GM23338 (cell line): ENCODE measurements around the gene MUC5B. TPM values are rescaled to one million over a fixed set of nuclear protein-coding genes. Genes with fewer than 3 reads are reported as not detected.

Experiments used
- ATAC-seq: fragments of 200-7000 bp; cut with Tn5 transposase; 3 replicates; pipeline ENCODE4 v1.9.1; 2020
- DNase-seq: peaks from one replicate; pipeline ENCODE4 v3.0.0-alpha.2; 2015; ENCODE audit warnings: low spot score
- H2AFZ ChIP-seq: fragments of 200-600 bp; sonication (generic); 2 replicates; pipeline ENCODE4 v1.8.0; 2016; ENCODE audit warnings: antibody characterized with exemption, mild to moderate bottlenecking, moderate library complexity
- H3F3A ChIP-seq: fragments of 200-600 bp; sonication (generic); replicated peaks from 2 replicates; pipeline ENCODE4 v1.8.0; 2017; ENCODE audit warnings: antibody characterized with exemption, mixed run types, low read depth
- H3K27ac ChIP-seq: fragments of 200-600 bp; sonication (generic); 2 replicates; pipeline ENCODE4 v1.6.1; 2016; ENCODE audit warnings: low read depth
- H3K27me3 ChIP-seq: fragments of 200-600 bp; sonication (generic); 2 replicates; pipeline ENCODE4 v1.8.0; 2016; ENCODE audit warnings: mild to moderate bottlenecking, mixed run types, moderate library complexity; ENCODE audit not compliant: insufficient read depth
- H3K36me3 ChIP-seq: fragments of 200-600 bp; sonication (generic); 2 replicates; pipeline ENCODE4 v1.8.0; 2016; ENCODE audit warnings: mild to moderate bottlenecking; ENCODE audit not compliant: insufficient read depth
- H3K4me1 ChIP-seq: fragments of 200-600 bp; sonication (generic); 2 replicates; pipeline ENCODE4 v1.8.0; 2016; ENCODE audit warnings: mild to moderate bottlenecking, moderate library complexity; ENCODE audit not compliant: insufficient read depth
- H3K4me2 ChIP-seq: fragments of 200-600 bp; sonication (generic); 2 replicates; pipeline ENCODE4 v1.7.1; 2017; ENCODE audit warnings: mixed run types
- H3K4me3 ChIP-seq: fragments of 200-600 bp; sonication (generic); 2 replicates; pipeline ENCODE4 v1.6.1; 2016; ENCODE audit warnings: mixed run types
- H3K79me2 ChIP-seq: fragments of 200-600 bp; sonication (generic); replicated peaks from 2 replicates; pipeline ENCODE4 v1.8.0; 2017; ENCODE audit warnings: mild to moderate bottlenecking; ENCODE audit not compliant: insufficient read depth
- H3K9me2 ChIP-seq: fragments of 200-600 bp; sonication (generic); 2 replicates; pipeline ENCODE4 v1.8.0; 2017; ENCODE audit not compliant: insufficient read depth
- H4K20me1 ChIP-seq: fragments of 200-600 bp; sonication (generic); replicated peaks from 2 replicates; pipeline ENCODE4 v1.8.0; 2017; ENCODE audit warnings: mild to moderate bottlenecking; ENCODE audit not compliant: insufficient read depth
- H3K27ac Mint-ChIP-seq: 2 replicates; pipeline ENCODE4 v1.8.0; 2020; ENCODE audit warnings: inconsistent platforms, mild to moderate bottlenecking, moderate library complexity, mixed read lengths
- H3K27me3 Mint-ChIP-seq: 3 replicates; pipeline ENCODE4 v1.8.0; 2022; ENCODE audit warnings: low read depth, mild to moderate bottlenecking, moderate library complexity, mixed read lengths, inconsistent platforms; ENCODE audit not compliant: insufficient read depth, poor library complexity
- H3K36me3 Mint-ChIP-seq: 3 replicates; pipeline ENCODE4 v1.8.0; 2021; ENCODE audit warnings: low read depth, mild to moderate bottlenecking, inconsistent platforms, moderate library complexity, mixed read lengths
- H3K4me1 Mint-ChIP-seq: 3 replicates; pipeline ENCODE4 v1.8.0; 2020; ENCODE audit warnings: mild to moderate bottlenecking, inconsistent platforms, mixed read lengths
- H3K4me3 Mint-ChIP-seq: 3 replicates; pipeline ENCODE4 v1.8.0; 2021; ENCODE audit warnings: moderate library complexity, mild to moderate bottlenecking, inconsistent platforms, mixed read lengths
- H3K9me3 Mint-ChIP-seq: 3 replicates; pipeline ENCODE4 v1.8.0; 2020; ENCODE audit warnings: moderate library complexity, mild to moderate bottlenecking, inconsistent platforms, mixed read lengths
- CREB1 ChIP-seq: fragments of 250-450 bp; sonication (Bioruptor Pico); IDR thresholded peaks from 2 replicates; pipeline ENCODE4 v1.5.0; 2020; ENCODE audit warnings: low read depth, mild to moderate bottlenecking, moderate library complexity
- EZH2 ChIP-seq: fragments of 200-600 bp; sonication (generic); IDR thresholded peaks from one replicate; pipeline ENCODE4 v1.8.0; 2017; ENCODE audit warnings: antibody characterized with exemption, mild to moderate bottlenecking, low read depth; ENCODE audit not compliant: unreplicated experiment
- EZH2phosphoT487 ChIP-seq: fragments of 200-600 bp; sonication (generic); IDR thresholded peaks from one replicate; pipeline ENCODE4 v1.8.1; 2018; ENCODE audit warnings: antibody characterized with exemption; ENCODE audit not compliant: unreplicated experiment
- JUNB ChIP-seq: IDR thresholded peaks from one replicate; pipeline ENCODE4 v1.6.1; 2016; ENCODE audit warnings: antibody characterized with exemption; ENCODE audit not compliant: unreplicated experiment
- NANOG ChIP-seq: IDR thresholded peaks from 2 replicates; pipeline ENCODE4 v1.6.1; 2016; ENCODE audit warnings: antibody characterized with exemption, borderline replicate concordance
- POLR2AphosphoS5 ChIP-seq: IDR thresholded peaks from 2 replicates; pipeline ENCODE4 v1.6.1; 2016; ENCODE audit warnings: antibody characterized with exemption, low read depth
- STAT1 ChIP-seq: IDR thresholded peaks from one replicate; pipeline ENCODE4 v1.6.1; 2016; ENCODE audit warnings: antibody characterized with exemption; ENCODE audit not compliant: unreplicated experiment
- ZNF114 ChIP-seq: fragments of 250-450 bp; sonication (Bioruptor Pico); IDR thresholded peaks from 2 replicates; pipeline ENCODE4 v1.5.0; 2020; ENCODE audit warnings: mild to moderate bottlenecking, moderate library complexity
- ZNF331 ChIP-seq: fragments of 250-450 bp; sonication (Bioruptor Pico); IDR thresholded peaks from 2 replicates; pipeline ENCODE4 v1.5.0; 2020; ENCODE audit warnings: low read depth, mild to moderate bottlenecking, moderate library complexity
- polyA plus RNA-seq: library from polyadenylated mRNA; unstranded; fragments of >200 nt; fragmentation: Nextera tagmentation; extraction: Ambion mirVana; gene quantifications from 2 replicates; pipeline ENCODE4 v1.2.1, GENCODE V29; 2016
- total RNA-seq: library from RNA; depleted of rRNA; stranded (reverse); fragments of >200 nt; shearing (Covaris generic); gene quantifications from 2 replicates; pipeline ENCODE4 v1.2.3, GENCODE V29; 2014
- TF ChIP-seq, protein P1 (sequence below): IDR thresholded peaks from 2 replicates; pipeline ENCODE4 v1.6.1; 2016; ENCODE audit warnings: antibody characterized with exemption
- TF ChIP-seq, protein P2 (sequence below), 2 experiments: fragments of 200-600 bp in 1 of 2; sonication (generic) in 1 of 2; conservative IDR thresholded peaks; 2 replicates each; pipeline versions ENCODE4 v1.5.1 to v1.6.1; 2016 to 2017; ENCODE audit warnings: antibody characterized with exemption in 2 of 2, low read depth in 2 of 2, mild to moderate bottlenecking in 2 of 2, moderate library complexity in 1 of 2
- TF ChIP-seq, protein P3 (sequence below): fragments of 250-450 bp; sonication (Bioruptor Pico); IDR thresholded peaks from 2 replicates; pipeline ENCODE4 v1.5.0; 2020; ENCODE audit warnings: mild to moderate bottlenecking, moderate library complexity
- TF ChIP-seq, protein P4 (sequence below): IDR thresholded peaks from one replicate; pipeline ENCODE4 v1.6.1; 2018; ENCODE audit warnings: antibody characterized with exemption; ENCODE audit not compliant: unreplicated experiment

The MUC5B gene
- total and polyA plus RNA-seq, 2 experiments from 2014 or later: 0.18 to 0.90 TPM

DNA sequence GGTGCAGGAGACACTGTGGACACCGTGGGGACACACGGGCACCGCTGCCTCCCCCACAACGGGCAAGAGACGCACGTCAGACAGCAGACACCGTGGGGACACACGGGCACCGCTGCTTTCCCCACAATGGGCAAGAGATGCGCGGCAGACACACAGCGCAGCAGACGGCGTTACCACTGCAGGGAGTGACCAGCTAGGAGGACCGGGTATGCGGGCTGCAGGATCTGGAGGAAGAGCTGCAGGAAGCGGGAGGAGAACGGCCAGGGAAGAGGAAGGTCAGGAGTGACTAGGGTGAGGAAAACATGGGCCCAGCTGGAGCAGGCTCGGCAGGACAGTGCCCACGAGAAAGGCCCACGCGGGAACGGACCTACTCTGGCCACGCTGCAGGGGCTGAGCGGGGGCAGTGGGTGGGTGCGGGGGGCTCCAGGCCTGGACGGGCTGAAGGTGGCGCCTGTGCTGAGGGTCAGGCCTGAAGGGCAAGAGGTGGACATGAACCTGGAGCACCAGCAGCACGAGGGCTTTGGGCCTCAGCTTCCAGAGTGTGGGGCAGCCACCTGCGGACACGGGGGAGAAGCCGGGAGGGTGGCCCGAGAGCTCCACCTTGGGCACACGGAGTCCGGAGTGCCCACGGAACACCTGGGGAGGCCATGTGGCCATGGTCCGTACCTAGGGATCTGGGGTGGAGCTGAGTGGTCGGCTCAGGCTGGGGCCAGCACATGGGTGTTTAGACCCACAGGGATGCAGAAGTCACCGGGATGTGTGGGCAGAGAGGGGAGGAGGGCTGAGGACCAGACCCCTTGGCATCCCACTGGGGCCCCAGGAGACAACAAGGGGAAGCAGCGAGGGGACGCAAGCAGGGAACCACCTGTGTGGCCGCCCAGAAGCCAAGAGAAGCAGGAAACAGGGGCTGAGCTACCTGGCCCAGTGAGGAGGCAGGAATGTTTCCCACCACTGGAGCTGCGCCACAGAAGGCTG, 70.1 kb downstream of the MUC5B start:
- H3K4me3 ChIP-seq: no peak overlapping the region
- H3K9me3 Mint-ChIP-seq: peaks cover 1% of the 10 kb centered on the region; the same call in 1 of the 3 replicates
- no peaks in the 10 kb centered on the region for H3K4me1 Mint-ChIP-seq
- H3K9me2 ChIP-seq: no peaks in the 10 kb centered on the region
- H3K27ac ChIP-seq: no peak overlapping the region
- H2AFZ ChIP-seq: no peak overlapping the region
- H3K4me3 Mint-ChIP-seq: no peak overlapping the region
- no peaks in the 10 kb centered on the region for H3K27me3 ChIP-seq
- H3K36me3 ChIP-seq: no peaks in the 10 kb centered on the region
- ATAC-seq: no peak
- H4K20me1 ChIP-seq: no peaks in the 10 kb centered on the region
- H3K4me2 ChIP-seq: no peak overlapping the region
- peaks cover 37% of the 10 kb centered on the region for H3K36me3 Mint-ChIP-seq
- H3F3A ChIP-seq: 0 out of 2 replicates have a peak, but pooled peaks cover 3% of the 10 kb centered on the region
- TF ChIP-seq JUNB: no peak
- no peak for TF ChIP-seq NANOG
- TF ChIP-seq, protein P1, sequence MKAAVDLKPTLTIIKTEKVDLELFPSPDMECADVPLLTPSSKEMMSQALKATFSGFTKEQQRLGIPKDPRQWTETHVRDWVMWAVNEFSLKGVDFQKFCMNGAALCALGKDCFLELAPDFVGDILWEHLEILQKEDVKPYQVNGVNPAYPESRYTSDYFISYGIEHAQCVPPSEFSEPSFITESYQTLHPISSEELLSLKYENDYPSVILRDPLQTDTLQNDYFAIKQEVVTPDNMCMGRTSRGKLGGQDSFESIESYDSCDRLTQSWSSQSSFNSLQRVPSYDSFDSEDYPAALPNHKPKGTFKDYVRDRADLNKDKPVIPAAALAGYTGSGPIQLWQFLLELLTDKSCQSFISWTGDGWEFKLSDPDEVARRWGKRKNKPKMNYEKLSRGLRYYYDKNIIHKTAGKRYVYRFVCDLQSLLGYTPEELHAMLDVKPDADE: no peak
- no peak for TF ChIP-seq ZNF331 (CRISPR knock-in tag)
- no peak for TF ChIP-seq CREB1 (CRISPR knock-in tag)
- TF ChIP-seq EZH2: no peak
- TF ChIP-seq, protein P2, sequence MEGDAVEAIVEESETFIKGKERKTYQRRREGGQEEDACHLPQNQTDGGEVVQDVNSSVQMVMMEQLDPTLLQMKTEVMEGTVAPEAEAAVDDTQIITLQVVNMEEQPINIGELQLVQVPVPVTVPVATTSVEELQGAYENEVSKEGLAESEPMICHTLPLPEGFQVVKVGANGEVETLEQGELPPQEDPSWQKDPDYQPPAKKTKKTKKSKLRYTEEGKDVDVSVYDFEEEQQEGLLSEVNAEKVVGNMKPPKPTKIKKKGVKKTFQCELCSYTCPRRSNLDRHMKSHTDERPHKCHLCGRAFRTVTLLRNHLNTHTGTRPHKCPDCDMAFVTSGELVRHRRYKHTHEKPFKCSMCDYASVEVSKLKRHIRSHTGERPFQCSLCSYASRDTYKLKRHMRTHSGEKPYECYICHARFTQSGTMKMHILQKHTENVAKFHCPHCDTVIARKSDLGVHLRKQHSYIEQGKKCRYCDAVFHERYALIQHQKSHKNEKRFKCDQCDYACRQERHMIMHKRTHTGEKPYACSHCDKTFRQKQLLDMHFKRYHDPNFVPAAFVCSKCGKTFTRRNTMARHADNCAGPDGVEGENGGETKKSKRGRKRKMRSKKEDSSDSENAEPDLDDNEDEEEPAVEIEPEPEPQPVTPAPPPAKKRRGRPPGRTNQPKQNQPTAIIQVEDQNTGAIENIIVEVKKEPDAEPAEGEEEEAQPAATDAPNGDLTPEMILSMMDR (conservative IDR thresholded peaks at IDR 0.05; ENCODE audit: low read depth in 2 of 2): no peak
- TF ChIP-seq, protein P3, sequence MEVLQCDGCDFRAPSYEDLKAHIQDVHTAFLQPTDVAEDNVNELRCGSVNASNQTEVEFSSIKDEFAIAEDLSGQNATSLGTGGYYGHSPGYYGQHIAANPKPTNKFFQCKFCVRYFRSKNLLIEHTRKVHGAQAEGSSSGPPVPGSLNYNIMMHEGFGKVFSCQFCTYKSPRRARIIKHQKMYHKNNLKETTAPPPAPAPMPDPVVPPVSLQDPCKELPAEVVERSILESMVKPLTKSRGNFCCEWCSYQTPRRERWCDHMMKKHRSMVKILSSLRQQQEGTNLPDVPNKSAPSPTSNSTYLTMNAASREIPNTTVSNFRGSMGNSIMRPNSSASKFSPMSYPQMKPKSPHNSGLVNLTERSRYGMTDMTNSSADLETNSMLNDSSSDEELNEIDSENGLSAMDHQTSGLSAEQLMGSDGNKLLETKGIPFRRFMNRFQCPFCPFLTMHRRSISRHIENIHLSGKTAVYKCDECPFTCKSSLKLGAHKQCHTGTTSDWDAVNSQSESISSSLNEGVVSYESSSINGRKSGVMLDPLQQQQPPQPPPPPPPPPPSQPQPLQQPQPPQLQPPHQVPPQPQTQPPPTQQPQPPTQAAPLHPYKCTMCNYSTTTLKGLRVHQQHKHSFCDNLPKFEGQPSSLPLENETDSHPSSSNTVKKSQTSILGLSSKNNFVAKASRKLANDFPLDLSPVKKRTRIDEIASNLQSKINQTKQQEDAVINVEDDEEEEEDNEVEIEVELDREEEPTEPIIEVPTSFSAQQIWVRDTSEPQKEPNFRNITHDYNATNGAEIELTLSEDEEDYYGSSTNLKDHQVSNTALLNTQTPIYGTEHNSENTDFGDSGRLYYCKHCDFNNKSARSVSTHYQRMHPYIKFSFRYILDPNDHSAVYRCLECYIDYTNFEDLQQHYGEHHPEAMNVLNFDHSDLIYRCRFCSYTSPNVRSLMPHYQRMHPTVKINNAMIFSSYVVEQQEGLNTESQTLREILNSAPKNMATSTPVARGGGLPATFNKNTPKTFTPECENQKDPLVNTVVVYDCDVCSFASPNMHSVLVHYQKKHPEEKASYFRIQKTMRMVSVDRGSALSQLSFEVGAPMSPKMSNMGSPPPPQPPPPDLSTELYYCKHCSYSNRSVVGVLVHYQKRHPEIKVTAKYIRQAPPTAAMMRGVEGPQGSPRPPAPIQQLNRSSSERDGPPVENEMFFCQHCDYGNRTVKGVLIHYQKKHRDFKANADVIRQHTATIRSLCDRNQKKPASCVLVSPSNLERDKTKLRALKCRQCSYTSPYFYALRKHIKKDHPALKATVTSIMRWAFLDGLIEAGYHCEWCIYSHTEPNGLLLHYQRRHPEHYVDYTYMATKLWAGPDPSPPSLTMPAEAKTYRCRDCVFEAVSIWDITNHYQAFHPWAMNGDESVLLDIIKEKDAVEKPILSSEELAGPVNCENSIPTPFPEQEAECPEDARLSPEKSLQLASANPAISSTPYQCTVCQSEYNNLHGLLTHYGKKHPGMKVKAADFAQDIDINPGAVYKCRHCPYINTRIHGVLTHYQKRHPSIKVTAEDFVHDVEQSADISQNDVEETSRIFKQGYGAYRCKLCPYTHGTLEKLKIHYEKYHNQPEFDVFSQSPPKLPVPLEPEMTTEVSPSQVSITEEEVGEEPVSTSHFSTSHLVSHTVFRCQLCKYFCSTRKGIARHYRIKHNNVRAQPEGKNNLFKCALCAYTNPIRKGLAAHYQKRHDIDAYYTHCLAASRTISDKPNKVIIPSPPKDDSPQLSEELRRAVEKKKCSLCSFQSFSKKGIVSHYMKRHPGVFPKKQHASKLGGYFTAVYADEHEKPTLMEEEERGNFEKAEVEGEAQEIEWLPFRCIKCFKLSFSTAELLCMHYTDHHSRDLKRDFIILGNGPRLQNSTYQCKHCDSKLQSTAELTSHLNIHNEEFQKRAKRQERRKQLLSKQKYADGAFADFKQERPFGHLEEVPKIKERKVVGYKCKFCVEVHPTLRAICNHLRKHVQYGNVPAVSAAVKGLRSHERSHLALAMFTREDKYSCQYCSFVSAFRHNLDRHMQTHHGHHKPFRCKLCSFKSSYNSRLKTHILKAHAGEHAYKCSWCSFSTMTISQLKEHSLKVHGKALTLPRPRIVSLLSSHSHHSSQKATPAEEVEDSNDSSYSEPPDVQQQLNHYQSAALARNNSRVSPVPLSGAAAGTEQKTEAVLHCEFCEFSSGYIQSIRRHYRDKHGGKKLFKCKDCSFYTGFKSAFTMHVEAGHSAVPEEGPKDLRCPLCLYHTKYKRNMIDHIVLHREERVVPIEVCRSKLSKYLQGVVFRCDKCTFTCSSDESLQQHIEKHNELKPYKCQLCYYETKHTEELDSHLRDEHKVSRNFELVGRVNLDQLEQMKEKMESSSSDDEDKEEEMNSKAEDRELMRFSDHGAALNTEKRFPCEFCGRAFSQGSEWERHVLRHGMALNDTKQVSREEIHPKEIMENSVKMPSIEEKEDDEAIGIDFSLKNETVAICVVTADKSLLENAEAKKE: no peak
- TF ChIP-seq STAT1: no peak
- TF ChIP-seq EZH2phosphoT487: no peak
- no peak for TF ChIP-seq ZNF114 (CRISPR knock-in tag)
- TF ChIP-seq POLR2AphosphoS5: no peak
- TF ChIP-seq, protein P4, sequence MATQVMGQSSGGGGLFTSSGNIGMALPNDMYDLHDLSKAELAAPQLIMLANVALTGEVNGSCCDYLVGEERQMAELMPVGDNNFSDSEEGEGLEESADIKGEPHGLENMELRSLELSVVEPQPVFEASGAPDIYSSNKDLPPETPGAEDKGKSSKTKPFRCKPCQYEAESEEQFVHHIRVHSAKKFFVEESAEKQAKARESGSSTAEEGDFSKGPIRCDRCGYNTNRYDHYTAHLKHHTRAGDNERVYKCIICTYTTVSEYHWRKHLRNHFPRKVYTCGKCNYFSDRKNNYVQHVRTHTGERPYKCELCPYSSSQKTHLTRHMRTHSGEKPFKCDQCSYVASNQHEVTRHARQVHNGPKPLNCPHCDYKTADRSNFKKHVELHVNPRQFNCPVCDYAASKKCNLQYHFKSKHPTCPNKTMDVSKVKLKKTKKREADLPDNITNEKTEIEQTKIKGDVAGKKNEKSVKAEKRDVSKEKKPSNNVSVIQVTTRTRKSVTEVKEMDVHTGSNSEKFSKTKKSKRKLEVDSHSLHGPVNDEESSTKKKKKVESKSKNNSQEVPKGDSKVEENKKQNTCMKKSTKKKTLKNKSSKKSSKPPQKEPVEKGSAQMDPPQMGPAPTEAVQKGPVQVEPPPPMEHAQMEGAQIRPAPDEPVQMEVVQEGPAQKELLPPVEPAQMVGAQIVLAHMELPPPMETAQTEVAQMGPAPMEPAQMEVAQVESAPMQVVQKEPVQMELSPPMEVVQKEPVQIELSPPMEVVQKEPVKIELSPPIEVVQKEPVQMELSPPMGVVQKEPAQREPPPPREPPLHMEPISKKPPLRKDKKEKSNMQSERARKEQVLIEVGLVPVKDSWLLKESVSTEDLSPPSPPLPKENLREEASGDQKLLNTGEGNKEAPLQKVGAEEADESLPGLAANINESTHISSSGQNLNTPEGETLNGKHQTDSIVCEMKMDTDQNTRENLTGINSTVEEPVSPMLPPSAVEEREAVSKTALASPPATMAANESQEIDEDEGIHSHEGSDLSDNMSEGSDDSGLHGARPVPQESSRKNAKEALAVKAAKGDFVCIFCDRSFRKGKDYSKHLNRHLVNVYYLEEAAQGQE: no peak
- H3K27ac Mint-ChIP-seq: no peak overlapping the region
- no peaks in the 10 kb centered on the region for H3K4me1 ChIP-seq
- H3K79me2 ChIP-seq: peaks cover 12% of the 10 kb centered on the region
- no peak for DNase-seq
- H3K27me3 Mint-ChIP-seq: peaks cover 2% of the 10 kb centered on the region
